Right cardiac atrium (tissue), 5 donors: ENCODE measurements around the gene MTCH1. TPM values are rescaled to one million over a fixed set of nuclear protein-coding genes. Genes with fewer than 3 reads are reported as not detected.

ENCODE experiments used
- ATAC-seq, 2 donors: fragments of 200-7000 bp; cut with Tn5 transposase; one replicate each; pipeline versions ENCODE4 v1.8.0 to v1.9.1; 2020; ENCODE audit warnings: moderate library complexity in 2 of 2, mild to moderate bottlenecking in 1 of 2
- DNase-seq, 3 donors: peaks; one replicate each; pipeline ENCODE4 v3.0.0-alpha.2; 2020
- H3K27ac ChIP-seq: one replicate; pipeline ENCODE4 v1.5.1; 2013; ENCODE audit warnings: mild to moderate bottlenecking, low read length, control low read depth, moderate library complexity
- H3K27me3 ChIP-seq: one replicate; pipeline ENCODE4 v1.6.1; 2013; ENCODE audit not compliant: control insufficient read depth, insufficient read depth
- H3K4me1 ChIP-seq: one replicate; pipeline ENCODE4 v1.6.1; 2013; ENCODE audit warnings: low read length; ENCODE audit not compliant: control insufficient read depth, insufficient read depth
- H3K4me3 ChIP-seq: one replicate; pipeline ENCODE4 v1.5.1; 2013; ENCODE audit warnings: low read length, control low read depth
- H3K9me3 ChIP-seq: one replicate; pipeline ENCODE4 v1.6.1; 2013; ENCODE audit warnings: low read length; ENCODE audit not compliant: control insufficient read depth
- WGBS: extraction: QIAGEN DNeasy Blood & Tissue Kit; methylation state at CpG from one replicate; pipeline ENCODE4 v1.1.7; 2013; 5-methylcytosine and 5-hydroxymethylcytosine counted together
- intact Hi-C, 4 donors: fragments of 100-400 bp; cut with DNase I; formaldehyde crosslinking; loops; one replicate each; pipeline versions ENCODE4 v1.11.0 to v1.14.0; 2022 to 2023
- polyA plus RNA-seq: library from polyadenylated mRNA; stranded (reverse); fragments of 200-250 nt; gene quantifications from one replicate; pipeline ENCODE4 v1.2.3, GENCODE V29; 2013
- total RNA-seq, 4 donors: library from RNA; stranded (reverse); fragmentation: NEBNext Ultra II Directional; extraction: Animal tissue kit (Norgen Biotek cat#: 25700); gene quantifications; one replicate each; pipeline ENCODE4 v1.2.1, GENCODE V29; 2021
- donor health status: healthy with polysubstance abuse.
- donor health status: DM: no; HTN: yes; CAD: no.
- donor health status: DM: no; HTN: no; CAD: no.
- donor health status: DM: no; HTN: yes; CAD: no; lungs with severe emphysema.
- donor health status: DM: yes; HTN: yes; CAD: no.

The MTCH1 gene
- total and polyA plus RNA-seq, 5 donors: 198 to 249 (median 225) TPM

- peaks cover 4% of the 10 kb centered on the region for H3K4me1 ChIP-seq
- WGBS: 77% methylated on average over 14 of the region's 14 CpGs
- DNase-seq (peak in 2 of 3 donors; percentile 64 to 69), ATAC-seq (peak in 1 of 2 donors; percentile 20)
- no peaks in the 10 kb centered on the region for H3K27me3 ChIP-seq
- intact Hi-C loops: no loop called here
- no peak overlapping the region for H3K27ac ChIP-seq
- no peak overlapping the region for H3K4me3 ChIP-seq
- no peaks in the 10 kb centered on the region for H3K9me3 ChIP-seq
Measured at GRCh38 chr6:36969240-36969691, 16.7 kb downstream of the MTCH1 start.

DNA sequence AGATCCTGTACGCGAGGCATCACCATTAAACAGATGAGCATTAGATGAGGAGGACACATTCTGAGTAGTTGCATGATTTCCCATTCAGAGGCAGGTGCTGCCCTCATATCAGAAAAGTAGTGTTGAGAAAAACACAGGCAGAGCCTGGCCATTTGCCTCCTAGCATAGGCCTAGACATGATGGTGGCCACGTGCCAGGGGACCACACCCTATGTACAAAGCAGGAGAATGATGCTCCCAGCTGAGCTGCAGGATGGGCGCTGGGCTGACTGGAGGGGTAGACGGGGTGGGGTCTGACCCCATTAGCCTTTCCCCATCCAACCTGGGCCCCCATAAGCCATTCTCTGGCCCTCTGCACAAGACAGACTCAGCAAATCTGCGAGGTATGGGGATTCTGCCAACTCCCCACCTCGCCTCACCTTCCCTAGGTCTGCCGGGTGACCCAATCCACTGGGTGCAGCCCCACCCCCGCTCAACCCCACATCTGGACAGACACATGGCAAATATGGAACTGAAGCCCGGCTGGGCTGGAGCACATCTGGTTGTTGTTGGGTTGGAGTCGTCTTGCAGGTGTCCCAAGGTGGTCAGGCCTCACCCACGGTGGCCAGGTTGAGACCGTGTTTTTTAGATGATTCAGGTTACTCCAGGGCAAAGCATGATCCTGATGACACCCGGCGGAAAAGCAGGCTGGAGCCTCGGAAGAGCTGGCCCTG, 17.6 kb downstream of the MTCH1 start:
- Histone ChIP-seq H3K9me3 (no peaks in the 10 kb centered on the region), H3K4me3 (no peak overlapping the region), H3K4me1 (peaks cover 9% of the 10 kb centered on the region), H3K27ac (no peak overlapping the region), H3K27me3 (no peaks in the 10 kb centered on the region)
- 87% methylated on average over 16 of the region's 16 CpGs for WGBS
- DNase-seq: peak; percentile 76 to 88 (median 78)
- intact Hi-C loops: no loop called here
- ATAC-seq: peak in 1 of 2 donors; percentile 24

- WGBS: 57% methylated on average over 4 of the region's 4 CpGs
- H3K4me3 ChIP-seq: no peak overlapping the region
- H3K27ac ChIP-seq: no peak overlapping the region
- intact Hi-C loops: no loop called here
- no peaks in the 10 kb centered on the region for H3K27me3 ChIP-seq
- no peaks in the 10 kb centered on the region for H3K9me3 ChIP-seq
- H3K4me1 ChIP-seq: peaks cover 8% of the 10 kb centered on the region
- ATAC-seq: no peak
- DNase-seq: no peak
Measured at GRCh38 chr6:36967757-36968156, 18.2 kb downstream of the MTCH1 start.

DNA sequence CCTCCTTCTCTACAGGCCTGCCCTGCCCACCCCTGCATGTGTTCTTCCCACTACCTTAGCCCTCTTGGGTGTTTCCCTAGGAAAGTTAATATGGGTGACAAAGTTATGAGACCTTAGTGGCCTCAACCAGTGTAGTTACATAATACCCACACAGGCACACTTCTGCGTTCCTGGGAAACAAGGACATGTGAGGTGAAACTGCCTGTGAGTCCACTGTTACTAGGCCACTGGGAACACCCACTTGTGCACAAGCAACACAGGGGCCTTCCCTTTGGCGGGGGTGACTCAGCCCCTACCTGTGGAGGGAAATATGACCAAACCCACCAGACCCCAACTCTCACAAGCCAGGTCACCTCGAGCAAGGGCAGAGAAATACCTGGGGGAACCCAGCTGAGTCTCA, 18.7 kb downstream of the MTCH1 start:
- ATAC-seq (peak in 1 of 2 donors; percentile 3), DNase-seq (no peak)
- no peaks in the 10 kb centered on the region for H3K9me3 ChIP-seq
- H3K4me3 ChIP-seq: no peak overlapping the region
- WGBS: 72% methylated on average over 3 of the region's 3 CpGs
- intact Hi-C loops: no loop called here
- peaks cover 5% of the 10 kb centered on the region for H3K4me1 ChIP-seq
- H3K27ac ChIP-seq: no peak overlapping the region
- no peaks in the 10 kb centered on the region for H3K27me3 ChIP-seq

DNA sequence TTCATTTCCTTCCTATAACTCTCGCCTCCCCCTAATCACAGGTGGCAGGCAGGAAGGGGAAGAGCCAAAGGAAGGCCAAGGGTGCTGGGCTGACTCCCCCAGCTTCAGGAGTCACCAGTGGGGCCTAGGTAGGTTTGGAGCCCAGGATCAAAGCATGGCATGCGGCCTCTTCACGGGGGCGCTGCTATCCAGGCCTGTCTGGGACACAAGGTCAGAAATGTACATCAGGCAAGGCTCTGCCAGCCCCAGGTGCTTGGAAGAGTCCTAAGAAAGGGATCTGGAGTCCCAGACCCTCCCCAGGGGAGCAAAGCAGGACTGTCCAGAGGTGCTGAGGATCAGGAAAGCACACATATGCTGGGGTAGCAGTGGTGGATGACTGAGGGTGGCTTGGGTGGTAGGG, 21.1 kb downstream of the MTCH1 start:
- intact Hi-C loops: no loop called here

GRCh38 chr6:36964349-36964748, 21.6 kb downstream of the MTCH1 start:
- no peak overlapping the region for H3K27ac ChIP-seq
- peaks cover 5% of the 10 kb centered on the region for H3K4me1 ChIP-seq
- H3K27me3 ChIP-seq: no peaks in the 10 kb centered on the region
- ATAC-seq (peak in 1 of 2 donors; percentile 10), DNase-seq (no peak)
- H3K4me3 ChIP-seq: no peak overlapping the region
- intact Hi-C loops: no loop called here
- no peaks in the 10 kb centered on the region for H3K9me3 ChIP-seq
- 80% methylated on average over 6 of the region's 6 CpGs for WGBS

More for the DNA sequence above, 21.1 kb downstream of the MTCH1 start:
- H3K27me3 ChIP-seq: no peaks in the 10 kb centered on the region
- H3K9me3 ChIP-seq: no peaks in the 10 kb centered on the region
- peak in 1 of 3 donors; percentile 50 for DNase-seq
- no peak overlapping the region for H3K4me3 ChIP-seq
- H3K4me1 ChIP-seq: peaks cover 5% of the 10 kb centered on the region
- no peak for ATAC-seq
- 77% methylated on average over 4 of the region's 4 CpGs for WGBS
- H3K27ac ChIP-seq: no peak overlapping the region

DNA sequence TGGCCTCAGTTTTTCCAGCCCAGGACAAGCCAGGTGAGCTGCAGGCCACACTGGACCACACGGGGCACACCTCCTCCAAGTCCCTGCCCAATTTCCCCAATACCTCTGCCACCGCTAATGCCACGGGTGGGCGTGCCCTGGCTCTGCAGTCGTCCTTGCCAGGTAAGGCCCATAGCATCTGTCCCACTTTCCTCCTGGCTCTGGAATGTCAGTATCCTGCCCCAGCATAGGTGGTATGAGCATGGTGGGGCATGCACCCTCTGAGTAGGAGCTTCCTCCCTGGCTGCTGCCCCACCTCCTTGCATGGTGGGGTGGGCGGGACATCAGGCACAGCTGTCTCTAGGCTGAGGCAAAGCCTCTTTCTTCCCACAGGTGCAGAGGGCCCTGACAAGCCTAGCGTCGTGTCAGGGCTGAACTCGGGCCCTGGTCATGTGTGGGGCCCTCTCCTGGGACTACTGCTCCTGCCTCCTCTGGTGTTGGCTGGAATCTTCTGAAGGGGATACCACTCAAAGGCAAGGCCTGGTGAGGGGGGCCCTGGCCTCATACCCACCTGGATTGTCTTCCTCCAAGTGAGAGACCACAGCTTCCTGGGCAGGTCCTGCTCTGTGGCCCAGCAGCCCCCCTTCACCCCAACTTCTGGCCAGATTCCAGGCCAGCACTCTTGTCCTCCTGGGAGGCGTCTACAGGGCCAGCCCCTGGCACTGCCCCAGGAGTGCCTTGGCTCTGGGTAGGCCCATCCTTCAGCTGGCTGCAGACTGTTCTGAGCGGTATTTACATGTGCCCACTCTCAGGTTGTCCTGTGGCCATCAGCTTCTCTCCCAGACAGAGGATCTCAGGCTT, 22.3 kb downstream of the MTCH1 start:
- H3K27me3 ChIP-seq: no peaks in the 10 kb centered on the region
- intact Hi-C loops: no loop called here
- ATAC-seq: peak; percentile 33 to 39
- peak; percentile 68 to 84 (median 81) for DNase-seq
- no peaks in the 10 kb centered on the region for H3K9me3 ChIP-seq
- WGBS: 71% methylated on average over 11 of the region's 11 CpGs
- H3K27ac ChIP-seq: no peak overlapping the region
- no peak overlapping the region for H3K4me3 ChIP-seq
- peaks cover 5% of the 10 kb centered on the region for H3K4me1 ChIP-seq

- 67% methylated on average over 12 of the region's 12 CpGs for WGBS
- H3K4me1 ChIP-seq: peaks cover 5% of the 10 kb centered on the region
- ATAC-seq (peak; percentile 10 to 35), DNase-seq (peak; percentile 78 to 90 (median 89))
- intact Hi-C loops: no loop called here
- H3K27me3 ChIP-seq: no peaks in the 10 kb centered on the region
- no peak overlapping the region for H3K27ac ChIP-seq
- no peaks in the 10 kb centered on the region for H3K9me3 ChIP-seq
- no peak overlapping the region for H3K4me3 ChIP-seq
Measured at GRCh38 chr6:36962874-36963273, 23.1 kb downstream of the MTCH1 start.

DNA sequence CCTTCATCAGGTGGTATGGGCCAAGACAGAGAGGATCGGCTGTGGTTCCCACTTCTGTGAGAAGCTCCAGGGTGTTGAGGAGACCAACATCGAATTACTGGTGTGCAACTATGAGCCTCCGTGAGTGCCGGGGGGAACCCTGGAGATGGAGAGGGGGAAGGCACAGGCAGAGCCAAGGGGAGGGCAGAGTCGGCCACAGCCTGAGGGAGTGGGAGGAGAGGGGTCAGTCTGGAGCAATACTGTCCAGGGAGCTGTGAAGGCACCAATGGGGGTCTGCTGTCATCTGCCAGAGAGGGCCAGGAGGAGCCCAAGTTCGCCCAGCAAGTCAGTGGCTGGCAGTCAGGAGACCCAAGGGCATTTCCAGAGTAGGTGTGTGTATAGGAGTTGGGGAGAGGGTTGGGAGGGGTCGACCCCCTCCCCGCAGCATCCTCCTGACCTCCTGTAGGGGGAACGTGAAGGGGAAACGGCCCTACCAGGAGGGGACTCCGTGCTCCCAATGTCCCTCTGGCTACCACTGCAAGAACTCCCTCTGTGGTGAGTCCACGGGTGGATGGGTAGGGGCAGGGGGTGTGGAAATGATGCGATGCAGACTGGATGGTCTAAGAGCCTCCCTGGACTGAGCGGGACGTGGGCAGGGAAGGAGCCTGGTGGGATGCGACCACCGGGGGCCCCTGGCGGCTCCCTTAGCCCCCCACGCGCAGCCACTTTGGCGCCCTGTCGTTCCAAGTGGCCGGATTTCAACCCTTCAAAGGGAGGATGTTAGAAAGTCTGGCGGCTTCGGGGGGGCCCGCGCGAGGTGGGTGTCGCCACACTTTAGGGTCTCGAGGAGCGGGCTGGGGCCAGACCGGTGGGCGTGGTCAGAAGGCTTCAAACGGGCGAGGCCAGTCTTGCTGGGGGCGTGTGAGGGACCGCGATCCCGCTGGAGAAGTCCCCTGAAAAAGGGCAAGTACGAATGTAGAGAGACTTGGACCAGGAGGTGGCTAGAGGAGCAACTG, 24.3 kb downstream of the MTCH1 start:
- peaks cover 5% of the 10 kb centered on the region for H3K4me1 ChIP-seq
- no peaks in the 10 kb centered on the region for H3K9me3 ChIP-seq
- no peaks in the 10 kb centered on the region for H3K27me3 ChIP-seq
- WGBS: 61% methylated on average over 40 of the region's 40 CpGs
- no peak overlapping the region for H3K4me3 ChIP-seq
- no peak overlapping the region for H3K27ac ChIP-seq
- intact Hi-C loops: no loop called here
- DNase-seq (peak in 1 of 3 donors; percentile 64), ATAC-seq (no peak)

GRCh38 chr6:36959555-36960250, 26.3 kb downstream of the MTCH1 start:
- DNase-seq: no peak
- H3K4me1 ChIP-seq: peaks cover 7% of the 10 kb centered on the region
- intact Hi-C loops: no loop called here
- H3K4me3 ChIP-seq: no peak overlapping the region
- H3K27me3 ChIP-seq: no peaks in the 10 kb centered on the region
- H3K9me3 ChIP-seq: no peaks in the 10 kb centered on the region
- 91% methylated on average over 17 of the region's 17 CpGs for WGBS
- ATAC-seq: no peak
- no peak overlapping the region for H3K27ac ChIP-seq
